Astrocyte of the spinal cord (primary cell): ENCODE results near the gene RARS2.

Experiments
- DNase-seq: peaks from one replicate; pipeline ENCODE4 v3.0.0; 2011; ENCODE audit warnings: low read depth, low spot score
- H3K4me3 ChIP-seq: 2 replicates; pipeline ENCODE4 v1.5.1; 2011; ENCODE audit warnings: low read depth, mild to moderate bottlenecking, low read length, moderate library complexity
- in situ Hi-C: cut with HindIII; loops from 2 replicates; pipeline ENCODE4 v1.10.0; 2017; ENCODE audit warnings: low sequenced_read_pairs
- TF ChIP-seq, protein P1 (sequence below): IDR thresholded peaks from 2 replicates; pipeline ENCODE4 v1.5.1; 2012; ENCODE audit warnings: low read depth, mild to moderate bottlenecking, low read length, inconsistent platforms

RARS2 gene

DNA sequence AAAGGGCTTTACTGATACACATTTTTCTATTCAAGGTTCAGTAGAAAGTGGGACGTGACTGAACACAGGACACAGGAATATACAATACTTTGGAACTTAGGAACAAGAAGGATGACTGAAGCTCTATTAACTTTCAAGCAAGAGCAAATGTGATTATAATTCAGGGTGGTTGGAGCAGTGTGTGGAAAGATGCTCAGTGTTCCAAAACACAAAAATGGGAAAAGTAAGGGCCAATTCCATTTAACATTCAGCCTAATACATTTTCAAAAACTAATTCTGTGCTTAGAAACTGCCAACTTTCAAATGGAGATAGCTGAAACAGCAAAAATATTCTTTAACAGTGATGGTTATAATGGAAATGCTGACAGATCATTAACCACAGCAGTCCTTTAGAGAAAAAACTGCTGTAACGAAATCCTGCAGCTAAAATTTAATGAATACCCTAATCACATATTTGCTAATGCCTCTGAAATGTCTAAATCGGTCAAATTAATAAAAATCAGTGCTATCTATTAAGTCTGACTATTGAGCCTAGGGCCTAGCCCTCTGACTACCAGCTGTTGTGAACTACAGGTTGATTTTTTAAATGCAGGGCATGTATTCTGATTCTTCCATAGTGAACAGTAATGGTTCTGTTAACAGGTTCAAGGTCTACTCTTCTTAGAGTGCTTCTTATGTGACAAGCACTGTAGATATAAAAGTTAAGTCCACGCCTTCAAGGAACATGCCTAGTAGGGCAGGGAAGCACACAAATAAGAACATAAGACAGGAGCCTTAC is 45.9 kb downstream of the RARS2 start:
- TF ChIP-seq, protein P1, sequence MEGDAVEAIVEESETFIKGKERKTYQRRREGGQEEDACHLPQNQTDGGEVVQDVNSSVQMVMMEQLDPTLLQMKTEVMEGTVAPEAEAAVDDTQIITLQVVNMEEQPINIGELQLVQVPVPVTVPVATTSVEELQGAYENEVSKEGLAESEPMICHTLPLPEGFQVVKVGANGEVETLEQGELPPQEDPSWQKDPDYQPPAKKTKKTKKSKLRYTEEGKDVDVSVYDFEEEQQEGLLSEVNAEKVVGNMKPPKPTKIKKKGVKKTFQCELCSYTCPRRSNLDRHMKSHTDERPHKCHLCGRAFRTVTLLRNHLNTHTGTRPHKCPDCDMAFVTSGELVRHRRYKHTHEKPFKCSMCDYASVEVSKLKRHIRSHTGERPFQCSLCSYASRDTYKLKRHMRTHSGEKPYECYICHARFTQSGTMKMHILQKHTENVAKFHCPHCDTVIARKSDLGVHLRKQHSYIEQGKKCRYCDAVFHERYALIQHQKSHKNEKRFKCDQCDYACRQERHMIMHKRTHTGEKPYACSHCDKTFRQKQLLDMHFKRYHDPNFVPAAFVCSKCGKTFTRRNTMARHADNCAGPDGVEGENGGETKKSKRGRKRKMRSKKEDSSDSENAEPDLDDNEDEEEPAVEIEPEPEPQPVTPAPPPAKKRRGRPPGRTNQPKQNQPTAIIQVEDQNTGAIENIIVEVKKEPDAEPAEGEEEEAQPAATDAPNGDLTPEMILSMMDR, result no peak
- in situ Hi-C loops, result no loop called here
- DNase-seq, result no peak
- no peak overlapping the region for H3K4me3 ChIP-seq

DNA sequence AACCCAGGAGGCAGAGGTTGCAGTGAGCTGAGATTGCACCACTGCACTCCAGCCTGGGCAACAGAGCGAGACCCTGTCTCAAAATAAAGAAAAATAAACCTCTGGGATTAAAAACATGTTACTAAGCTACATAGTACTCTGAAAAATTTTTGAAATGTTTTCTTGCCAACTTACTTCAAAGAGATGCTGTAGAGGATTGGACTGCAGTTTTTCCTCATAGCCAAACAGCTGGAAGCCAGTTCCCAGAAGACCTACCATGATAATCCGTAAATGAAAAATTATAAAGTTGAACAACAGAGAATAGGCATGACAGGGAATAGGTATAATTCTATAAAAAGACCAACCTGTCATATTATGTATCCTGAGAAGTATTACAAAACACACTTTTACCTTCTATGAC is 48.0 kb downstream of the RARS2 start:
- DNase-seq, result no peak
- no peak overlapping the region for H3K4me3 ChIP-seq
- in situ Hi-C loops, result no loop called here
- TF ChIP-seq, protein P1, result no peak

DNA sequence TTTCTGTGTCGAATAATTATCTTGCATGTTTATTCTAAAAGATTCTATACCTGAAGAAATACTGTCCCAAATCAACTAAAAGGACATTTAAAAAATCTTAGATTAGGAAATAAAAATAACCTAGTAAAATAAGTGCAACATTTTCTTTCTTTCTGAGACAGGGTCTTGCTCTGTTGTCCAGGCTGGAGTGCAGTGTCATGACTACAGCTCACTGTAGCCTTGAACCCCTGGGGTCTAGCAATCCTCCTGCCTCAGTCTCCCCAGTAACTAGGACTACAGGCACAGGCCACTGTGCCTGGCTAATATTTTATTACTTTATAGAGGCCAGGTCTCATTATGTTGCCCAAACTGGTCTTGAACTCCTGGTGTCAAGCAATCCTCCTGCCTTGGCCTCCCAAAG is 48.7 kb downstream of the RARS2 start:
- in situ Hi-C loops, result no loop called here
- DNase-seq, result no peak
- H3K4me3 ChIP-seq, result no peak overlapping the region
- TF ChIP-seq, protein P1, result no peak

DNA sequence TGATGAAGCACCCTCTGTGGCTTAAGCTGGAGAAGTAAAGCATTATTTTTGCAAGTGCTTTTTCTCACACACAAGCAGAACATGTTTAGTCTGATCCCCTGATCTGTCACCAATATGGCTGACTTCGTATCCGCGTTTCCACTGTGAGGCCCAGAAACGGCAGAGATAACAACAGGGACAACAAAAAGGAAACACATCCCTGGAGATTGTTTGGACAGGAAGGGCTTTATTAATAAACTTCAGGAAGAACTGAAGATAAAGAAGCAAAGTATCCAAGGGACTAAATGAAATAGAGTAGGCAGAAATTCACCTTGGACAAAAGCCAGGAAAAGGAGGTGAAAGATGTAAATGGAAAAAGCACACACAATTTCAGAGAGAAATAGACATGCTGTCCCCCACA is 49.2 kb downstream of the RARS2 start:
- TF ChIP-seq, protein P1, result no peak
- in situ Hi-C loops, result no loop called here
- no peak for DNase-seq
- H3K4me3 ChIP-seq, result no peak overlapping the region

DNA sequence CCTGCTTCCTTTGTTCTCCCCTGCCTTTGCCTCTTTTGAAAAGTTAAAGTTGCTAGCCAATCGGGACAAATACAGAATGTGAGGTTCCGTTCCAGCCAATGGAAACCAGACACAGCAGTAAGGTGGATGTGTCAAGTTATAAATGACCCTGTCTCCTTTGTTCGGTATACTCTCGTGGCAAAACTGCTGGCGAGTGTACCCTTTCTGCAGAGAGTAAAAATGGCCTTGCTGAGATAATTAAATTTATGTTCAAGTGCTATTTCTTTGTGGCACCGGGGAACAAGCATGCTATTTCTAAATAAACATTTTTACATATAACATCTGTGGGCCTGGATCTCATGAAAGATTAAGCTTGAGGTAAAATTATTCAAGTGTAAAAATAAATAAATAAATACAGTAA is 50.2 kb downstream of the RARS2 start:
- TF ChIP-seq, protein P1, result no peak
- no peak overlapping the region for H3K4me3 ChIP-seq
- no peak for DNase-seq
- in situ Hi-C loops, result no loop called here

DNA sequence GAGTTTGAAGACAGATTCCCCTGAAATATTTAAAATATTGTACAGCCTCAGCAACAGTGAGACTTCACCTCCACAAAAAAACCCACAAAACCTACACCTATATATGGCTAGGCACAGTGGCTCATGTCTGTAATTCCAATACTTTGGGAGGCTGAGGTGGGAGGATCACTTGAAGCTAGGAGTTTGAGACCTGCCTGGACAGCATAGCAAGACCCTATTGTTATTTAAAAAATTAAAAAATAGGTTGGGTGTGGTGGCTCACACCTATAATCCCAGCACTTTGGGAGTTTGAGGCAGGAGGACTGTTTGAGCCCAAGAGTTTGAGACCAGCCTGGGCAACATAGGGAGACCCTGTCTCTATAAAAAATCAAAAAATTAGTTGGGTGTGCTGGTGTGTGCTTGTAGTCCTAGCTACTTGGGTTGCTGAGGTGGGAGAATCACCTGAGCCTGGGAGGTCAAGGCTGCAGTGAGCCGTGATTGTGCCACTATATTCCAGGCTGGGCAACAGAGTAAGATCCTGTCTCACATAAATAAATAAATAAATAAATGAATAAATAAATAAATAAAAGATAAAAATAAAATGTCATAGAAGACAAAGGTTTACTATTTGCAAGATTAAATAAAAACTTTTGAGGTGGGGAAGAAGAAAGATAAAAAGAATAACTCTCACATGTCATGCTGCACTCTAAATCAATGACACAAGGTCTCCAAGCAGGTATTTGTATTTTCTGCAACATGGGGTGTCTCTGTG is 51.1 kb downstream of the RARS2 start:
- DNase-seq, result no peak
- in situ Hi-C loops, result no loop called here
- TF ChIP-seq, protein P1, result no peak
- H3K4me3 ChIP-seq, result no peak overlapping the region
